Stimulated activated CD8-positive, alpha-beta memory T cell treated with anti-CD3 and anti-CD28 coated beads, Interleukin-12 subunit alpha, Interleukin-12 subunit beta, amount 100 ng/mL, for 24 hours (primary cell): Measurements from ENCODE around the gene GALNT2.

Source experiments
- DNase-seq: peaks from one replicate; pipeline ENCODE4 v3.0.0-alpha.2; 2020; ENCODE audit errors: extremely low read depth

The GALNT2 gene

DNA sequence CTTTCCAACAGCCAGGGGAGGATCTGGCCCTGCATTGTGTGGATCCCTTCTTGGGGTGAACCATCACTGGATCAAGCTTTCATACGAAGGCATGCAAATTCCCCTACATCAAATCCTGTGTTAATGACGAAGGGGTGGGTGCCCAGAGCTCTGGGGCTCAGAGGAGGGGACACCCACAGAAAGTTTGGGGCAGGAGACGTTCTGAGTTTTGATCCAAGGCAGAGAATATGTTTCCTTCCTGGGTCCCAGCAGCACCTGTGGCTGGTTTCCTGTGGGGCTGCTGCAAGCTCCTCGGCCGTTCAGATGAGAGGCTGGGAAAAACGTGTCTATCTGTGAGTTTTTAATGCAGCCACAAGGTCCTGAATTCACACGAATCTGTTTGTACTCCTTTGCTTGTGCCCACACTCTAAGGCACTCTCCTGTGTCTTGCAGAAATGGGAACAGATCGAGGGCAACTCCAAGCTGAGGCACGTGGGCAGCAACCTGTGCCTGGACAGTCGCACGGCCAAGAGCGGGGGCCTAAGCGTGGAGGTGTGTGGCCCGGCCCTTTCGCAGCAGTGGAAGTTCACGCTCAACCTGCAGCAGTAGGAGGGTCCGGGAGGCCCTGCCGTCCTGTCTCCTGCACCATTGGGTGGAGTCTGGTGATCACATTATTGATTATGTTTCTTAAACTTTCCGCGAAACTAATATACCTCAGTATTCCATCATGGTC, 212.0 kb downstream of the GALNT2 start:
- no peak for DNase-seq

DNA sequence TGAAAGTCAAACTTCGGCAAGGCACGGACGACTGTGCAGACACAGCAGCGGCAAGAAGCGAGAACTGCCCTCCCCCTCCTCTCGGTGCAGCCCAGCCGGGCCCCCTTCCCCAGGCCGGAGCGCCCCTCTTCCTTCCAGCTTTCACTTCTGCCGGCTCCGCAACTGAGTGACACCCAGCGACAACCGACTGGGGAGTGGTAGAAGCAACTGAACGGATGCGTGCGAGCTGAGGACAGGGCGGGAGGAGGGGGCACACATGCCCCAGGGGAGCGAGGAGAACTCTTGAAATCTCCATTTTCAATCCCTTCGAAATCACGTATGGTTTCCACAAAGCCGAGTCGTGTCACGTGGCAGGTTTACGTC, 212.5 kb downstream of the GALNT2 start:
- no peak for DNase-seq

DNA sequence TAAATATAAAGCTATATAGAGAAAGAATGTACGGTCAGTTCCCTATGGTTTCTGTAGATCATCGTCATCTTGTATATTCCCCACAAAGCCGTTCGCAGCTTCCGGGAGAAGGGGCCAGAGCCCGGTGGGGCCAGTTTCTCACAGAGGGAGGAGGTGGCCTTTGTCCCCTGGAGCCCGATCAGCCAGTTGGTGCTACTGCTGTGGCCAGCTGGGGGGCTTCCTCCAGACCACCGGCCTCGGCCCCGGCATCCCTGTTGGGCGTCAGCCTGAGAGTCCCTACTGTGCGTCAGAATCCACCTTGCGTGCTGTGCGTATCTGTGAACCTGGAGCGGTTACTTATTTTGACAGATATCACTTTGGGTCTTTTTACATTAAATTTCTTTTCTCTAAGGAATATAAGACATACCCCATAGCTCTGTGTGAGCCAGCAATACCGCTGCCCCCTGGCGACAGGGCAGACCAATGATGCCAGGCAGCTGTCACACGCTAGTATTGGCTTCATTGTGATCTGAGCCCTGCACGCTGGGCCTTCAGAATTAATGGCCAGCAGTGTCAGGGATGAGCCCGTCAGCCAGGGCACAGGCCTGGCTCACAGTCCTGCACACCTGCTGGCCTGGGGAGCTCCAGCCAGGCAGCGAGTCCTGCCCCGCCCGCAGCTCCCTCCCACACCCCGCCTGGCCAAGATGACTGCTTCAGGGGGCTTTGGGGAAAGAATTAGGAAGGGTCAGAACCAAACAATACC, 213.2 kb downstream of the GALNT2 start:
- DNase-seq: no peak

DNA sequence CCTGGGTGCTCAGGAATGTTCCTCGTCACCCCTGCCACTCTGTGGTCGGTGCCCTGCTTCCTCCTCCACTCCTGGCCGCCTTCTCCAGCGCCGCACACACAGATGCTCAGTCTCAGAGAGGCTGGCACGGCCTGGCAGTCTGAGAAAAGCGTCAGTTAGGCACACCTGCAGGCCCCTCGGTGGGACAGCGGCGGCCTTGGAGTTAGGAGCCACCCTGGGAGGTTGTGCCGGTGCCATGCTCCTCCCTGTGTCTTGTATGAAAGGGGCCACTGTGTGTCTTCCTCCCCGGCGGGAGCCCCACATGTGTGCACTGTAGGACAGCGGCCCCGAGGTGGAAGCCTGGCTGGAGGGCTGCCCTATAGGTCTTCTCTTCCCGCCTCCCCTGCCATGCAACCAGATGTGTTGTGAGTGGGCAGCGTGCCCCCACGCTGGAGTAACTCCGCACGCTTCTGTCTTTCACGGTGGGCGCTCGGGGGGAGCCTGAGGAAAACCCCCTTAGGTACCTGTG, 213.9 kb downstream of the GALNT2 start:
- DNase-seq: no peak

DNA sequence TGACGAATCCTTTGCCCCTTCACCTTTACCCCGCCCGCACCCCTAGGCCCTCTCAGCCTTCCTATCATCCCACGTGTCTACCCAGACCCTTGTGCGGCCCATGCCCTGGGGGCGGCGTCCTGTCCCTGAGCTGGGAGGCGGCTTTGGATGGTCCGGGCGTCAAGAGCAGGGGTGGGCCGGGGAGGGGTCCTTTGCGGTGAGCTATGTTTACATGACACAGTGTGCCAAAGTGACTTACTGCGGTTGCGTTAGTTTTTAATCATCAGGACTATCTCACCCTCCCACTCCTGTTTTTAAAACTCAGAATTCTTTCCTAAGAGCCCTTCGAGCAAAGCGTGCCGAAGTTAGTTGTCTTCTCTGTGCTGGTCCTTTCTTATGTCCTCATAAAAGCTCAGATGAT, 214.5 kb downstream of the GALNT2 start:
- no peak for DNase-seq

DNA sequence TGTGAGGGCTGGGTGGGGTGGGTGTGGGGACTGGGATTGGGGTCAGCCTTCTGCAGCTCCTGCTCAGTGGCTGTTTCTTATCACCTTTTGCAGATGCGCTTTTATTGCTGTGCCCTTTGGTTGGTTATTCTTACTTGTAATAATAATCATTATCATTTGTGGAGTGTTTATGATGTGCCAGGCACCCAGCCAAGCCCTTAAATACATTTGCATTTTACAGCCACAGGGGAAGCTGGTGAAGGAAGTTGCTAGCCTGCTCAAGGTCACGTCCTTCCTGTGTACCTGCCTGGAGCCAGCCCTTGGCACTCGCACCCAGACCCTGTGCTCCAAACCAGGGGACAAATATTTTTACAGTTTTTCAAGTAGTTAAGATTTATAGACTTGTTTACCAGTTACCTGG, 215.1 kb downstream of the GALNT2 start:
- DNase-seq: no peak

DNA sequence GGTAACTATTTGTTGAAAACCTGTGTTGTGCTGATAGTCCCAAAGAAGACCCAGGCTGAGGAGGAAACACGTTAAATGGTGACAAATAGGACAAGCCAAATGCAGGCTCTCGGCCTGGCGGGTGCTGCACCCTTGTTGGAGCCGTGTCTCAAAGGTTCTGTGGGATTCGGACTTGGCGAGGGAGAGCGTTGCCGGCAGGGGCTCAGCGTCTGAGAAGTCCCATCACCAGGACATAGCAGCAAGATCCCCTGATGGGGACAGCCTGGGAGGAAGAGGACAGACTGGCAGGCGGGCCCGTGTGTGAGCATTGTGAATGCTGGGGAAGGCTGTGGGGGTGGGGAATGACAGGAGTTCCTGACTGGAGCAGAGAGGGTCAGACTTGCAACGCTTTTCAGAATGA, 216.6 kb downstream of the GALNT2 start:
- DNase-seq: no peak

DNA sequence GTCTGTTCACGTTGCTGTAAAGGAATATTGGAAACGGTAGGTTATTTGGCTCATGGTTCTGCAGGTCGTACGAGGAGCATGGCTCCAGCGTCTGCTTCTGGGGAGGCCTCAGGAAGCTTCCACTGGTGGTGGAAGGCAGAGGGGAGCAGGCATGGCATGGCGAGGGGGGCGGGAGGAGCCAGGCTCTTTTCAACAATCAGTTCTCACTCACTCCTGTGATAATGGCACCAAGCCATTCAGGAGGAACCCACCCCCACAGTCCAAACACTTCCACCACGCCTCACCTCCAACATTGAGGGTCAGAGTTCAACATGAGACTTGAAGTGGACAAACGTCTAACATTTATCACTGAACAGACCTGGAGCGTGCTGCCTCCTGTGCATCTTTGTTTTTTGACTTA, 217.9 kb downstream of the GALNT2 start:
- DNase-seq: no peak

DNA sequence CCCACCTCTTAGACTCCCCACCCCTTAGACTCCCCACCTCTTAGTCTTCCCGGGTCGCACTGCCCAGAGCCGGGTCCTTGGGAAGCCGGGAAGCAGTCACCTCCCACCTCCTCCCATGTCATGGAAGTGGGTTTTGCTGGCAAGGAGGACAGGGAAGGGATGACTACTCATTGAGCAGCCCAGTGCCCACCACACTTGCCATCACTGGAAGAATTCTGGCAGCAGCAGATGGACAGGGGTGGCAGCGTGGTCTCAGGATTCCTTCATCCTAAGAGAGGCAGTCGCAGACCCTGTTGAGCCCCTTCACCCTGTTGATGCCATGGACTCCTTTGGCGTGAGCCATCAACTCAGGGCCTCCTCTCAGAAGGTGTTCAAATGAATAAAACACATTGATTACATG, 218.3 kb downstream of the GALNT2 start:
- DNase-seq: no peak

DNA sequence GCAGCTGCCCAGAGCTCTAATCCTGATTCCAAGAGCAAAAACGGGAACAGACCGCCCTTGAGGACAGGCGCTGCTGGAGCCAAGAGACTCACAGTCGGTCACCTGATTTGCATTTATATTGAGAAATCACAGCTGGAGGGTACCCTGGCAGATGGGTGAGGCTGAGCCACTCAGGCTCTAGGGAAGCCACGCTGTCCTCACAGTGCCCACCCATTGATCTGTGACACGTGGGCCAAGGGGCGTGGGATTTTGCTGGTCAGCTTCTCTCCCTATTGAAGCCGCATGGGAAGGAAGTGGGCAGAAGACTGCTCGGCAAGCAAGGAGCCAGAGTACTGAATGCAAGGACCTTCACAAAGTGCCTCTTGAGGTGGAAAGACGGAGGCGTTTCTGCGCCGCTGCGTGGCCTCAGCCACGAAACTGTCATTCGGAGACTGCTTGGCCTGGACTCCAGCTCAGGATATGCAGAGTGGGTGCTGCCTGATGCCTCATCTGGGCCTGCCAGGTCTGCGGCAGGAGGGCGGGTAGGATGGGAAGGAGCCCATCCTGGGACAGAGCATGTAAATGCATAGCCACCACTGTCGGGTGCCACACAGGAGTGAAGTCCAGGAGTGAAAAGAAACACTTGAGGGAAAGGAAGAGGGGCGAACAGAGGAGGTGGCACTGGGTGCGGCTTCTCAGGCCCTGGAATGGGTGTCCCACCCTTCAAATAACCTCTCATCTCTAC, 219.3 kb downstream of the GALNT2 start:
- DNase-seq: no peak

DNA sequence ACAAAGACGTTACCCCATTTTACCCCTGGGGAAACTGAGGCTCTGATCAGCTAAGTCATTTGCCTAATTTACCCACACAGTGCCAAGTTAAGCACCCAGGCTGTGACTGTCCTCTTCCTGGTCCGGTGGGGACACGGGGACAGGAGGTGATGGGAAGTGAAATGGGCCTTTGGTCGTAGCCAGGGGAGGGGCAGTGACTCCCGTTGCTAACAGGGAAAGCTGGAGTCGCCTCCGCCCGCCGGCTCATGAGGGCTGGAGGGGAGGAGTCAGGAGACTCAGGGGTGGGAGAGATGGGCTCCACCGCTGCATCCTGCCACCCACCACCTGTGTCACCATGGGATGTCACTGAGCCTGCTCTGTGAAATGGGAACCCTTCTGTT, 219.8 kb downstream of the GALNT2 start:
- no peak for DNase-seq

DNA sequence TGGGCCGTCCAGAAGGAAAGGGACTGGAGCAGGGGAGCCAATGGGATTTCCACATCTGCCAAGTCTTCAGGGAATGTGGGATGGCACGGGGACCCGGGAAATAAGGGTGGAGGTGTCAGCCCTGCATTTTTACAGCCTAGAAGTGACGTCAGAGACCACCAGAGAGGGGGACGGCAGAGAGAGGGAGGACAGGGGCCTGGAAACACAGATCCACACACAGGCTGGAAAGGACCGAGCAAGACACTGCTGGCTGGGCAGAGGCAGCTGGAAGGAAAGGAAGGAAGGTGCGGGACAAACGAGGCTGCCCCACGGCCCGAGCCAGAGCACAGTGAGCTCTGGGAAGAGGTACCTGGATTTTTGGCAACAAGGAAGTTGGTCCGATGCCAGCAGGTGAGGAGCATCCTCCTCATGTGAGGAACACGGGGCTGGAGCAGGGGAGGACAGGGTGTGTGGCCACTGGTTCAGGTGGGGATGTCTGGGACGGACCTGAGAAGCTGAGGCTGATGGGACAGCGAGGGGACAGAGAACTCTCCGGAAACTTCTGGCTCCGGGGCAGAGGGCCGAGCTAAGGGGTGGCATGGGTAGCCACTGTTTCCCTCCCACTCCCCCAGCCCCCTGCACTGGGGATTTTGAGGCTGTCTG, 220.8 kb downstream of the GALNT2 start:
- DNase-seq: no peak

DNA sequence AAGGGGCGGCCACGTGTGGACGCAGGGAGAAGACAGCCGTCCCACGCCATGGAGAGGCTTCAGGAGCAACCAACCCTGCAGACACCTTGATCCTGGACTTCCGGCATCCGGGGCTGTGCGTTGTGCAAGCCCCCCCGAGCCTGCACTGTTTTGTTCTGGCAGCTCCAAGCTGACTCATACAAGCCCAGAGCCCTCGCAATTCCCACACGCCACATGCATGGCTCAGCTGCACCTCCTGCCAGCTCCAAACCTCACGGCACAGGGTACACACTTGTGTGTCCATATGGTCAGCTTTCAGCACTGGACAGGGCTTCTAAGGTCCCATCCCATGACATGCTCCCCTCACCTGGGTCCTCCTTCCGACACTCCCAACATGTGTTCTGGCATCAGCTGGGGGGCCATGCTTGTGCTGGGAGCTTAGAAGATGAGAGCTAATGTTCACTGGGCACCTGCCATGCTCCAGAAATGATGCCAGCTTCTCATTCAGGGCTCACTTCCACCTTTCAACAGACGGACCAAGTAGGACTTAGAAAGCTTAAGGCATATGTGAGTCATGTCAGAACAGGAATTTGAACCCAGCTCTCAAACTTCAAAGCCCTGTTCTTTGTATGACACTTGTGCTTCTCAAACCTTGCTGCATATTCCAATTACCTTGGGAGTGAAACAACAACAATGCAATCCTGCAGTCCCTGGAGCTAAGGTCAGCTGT, 221.8 kb downstream of the GALNT2 start:
- DNase-seq: no peak

DNA sequence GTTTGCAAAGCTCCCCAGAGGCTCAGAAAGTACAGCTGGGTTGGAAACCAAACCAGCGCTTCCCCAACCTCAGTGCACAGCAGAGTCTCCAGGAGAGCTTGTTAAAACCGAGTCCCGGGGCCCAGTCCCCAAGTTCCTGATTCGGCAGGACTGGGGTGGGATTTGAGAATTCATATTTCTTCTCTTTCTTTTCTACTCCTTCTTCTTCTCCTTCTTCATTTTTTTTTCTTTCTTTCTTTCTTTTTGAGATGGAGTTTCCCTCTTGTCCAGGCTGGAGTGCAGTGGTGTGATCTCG, 222.3 kb downstream of the GALNT2 start:
- no peak for DNase-seq

DNA sequence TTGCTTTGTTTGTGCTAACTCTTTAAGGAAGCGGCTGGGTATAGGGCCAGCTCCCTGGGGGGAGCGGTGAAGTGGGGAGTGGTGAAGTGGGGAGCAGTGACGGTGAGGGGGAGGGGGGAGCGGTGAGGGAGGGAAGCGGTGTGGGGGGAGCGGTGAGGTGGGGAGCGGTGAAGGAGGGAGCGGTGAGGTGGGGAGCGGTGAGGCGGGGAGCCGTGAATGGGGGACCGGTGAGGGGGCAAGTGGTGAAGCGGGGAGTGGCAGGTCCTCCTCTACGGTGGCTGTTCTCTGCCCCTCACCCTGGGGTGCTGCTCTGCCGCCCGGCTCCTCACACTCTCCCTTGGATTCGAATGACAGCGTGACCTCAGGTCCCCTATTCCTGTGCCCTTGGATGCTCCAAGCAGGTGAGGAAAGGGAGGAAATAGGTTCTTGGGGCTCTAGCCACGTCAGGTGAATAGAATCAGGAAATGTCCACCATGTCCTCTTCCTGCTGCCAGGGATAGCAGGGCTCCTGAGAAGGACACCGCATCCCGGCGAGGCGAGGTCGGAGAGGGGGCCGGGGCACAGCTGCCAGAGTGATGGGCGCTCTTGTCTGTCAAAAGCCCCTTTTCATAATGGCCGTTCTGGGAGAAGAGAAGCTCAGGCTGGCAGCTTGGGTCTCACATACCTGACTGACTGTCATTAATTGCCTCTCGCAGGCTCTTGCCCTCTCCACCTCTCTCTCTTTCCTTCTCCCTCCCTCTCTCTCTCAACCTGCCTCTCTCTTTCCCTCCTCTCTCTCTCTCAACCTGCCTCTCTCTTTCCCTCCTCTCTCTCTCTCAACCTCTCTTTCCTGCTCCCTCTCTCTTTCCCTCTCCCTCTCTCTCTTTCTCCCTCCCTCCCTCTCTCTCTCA, 224.9 kb downstream of the GALNT2 start:
- no peak for DNase-seq

DNA sequence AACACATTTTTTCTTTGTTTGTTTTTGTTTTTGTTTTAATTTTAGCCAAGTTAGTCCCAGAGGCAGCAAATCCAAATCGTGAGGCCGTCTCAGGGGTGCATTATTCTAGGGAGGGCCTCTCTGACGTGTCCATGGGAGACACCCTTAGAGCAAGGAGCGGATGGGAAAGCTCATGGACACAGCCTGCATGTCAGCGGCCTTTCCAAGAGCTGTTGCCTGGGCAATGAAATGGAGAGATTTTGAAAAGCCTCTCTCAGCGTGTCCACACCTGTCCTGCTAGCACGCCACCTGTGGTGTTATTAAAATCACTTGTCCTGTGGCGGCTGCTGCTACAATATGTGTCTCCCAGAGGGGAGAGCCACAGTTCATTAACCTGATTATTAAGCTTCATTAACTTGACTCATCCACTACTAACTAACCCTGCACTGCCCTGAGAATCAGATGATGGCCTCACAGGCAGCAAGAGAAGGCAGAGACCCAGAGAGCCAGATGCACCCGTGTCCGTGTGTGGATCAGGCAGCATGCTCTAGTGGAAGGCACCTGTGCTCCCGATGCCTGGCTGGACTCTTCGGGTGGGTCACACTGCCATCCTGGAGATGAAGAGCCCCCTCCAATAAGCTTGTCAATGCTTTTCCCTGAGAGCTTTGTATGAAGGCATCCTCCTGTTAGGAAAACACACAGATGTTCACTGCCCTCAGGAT, 225.8 kb downstream of the GALNT2 start:
- DNase-seq: no peak

DNA sequence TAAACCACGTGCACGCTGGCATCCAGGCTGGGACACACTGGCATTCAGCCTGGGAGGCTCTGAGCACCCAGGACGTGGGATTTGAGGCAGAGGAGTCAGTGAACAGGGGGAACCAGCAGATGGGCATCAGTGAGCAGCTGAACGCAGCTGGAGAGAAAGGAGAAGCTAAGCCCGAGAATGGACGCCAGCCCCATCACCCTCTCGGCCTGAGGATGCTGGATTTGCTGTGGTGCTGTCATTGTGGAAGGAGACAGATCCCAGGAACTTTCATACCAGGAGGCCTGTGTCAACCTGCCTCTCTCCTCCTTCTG, 226.3 kb downstream of the GALNT2 start:
- DNase-seq: no peak

DNA sequence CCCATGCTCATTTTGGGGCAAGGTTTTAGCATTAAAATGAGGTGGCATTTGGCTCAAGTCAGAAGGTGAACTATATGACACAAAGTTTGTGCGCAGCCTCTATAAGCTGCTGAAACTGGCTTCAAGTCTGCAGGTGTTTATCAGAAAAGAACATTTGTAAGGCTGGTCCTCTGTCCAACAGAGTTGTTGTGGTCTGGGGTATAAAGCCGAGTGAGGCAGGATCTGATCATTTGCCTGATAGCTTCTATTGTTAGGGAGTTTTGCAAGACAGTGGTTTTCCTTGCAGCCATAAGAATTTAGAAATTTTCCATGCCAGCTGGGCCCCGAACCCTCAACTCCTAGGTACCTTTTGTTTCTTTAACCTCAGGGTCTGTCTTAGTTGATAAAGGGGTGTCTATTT, 228.3 kb downstream of the GALNT2 start:
- DNase-seq: no peak

DNA sequence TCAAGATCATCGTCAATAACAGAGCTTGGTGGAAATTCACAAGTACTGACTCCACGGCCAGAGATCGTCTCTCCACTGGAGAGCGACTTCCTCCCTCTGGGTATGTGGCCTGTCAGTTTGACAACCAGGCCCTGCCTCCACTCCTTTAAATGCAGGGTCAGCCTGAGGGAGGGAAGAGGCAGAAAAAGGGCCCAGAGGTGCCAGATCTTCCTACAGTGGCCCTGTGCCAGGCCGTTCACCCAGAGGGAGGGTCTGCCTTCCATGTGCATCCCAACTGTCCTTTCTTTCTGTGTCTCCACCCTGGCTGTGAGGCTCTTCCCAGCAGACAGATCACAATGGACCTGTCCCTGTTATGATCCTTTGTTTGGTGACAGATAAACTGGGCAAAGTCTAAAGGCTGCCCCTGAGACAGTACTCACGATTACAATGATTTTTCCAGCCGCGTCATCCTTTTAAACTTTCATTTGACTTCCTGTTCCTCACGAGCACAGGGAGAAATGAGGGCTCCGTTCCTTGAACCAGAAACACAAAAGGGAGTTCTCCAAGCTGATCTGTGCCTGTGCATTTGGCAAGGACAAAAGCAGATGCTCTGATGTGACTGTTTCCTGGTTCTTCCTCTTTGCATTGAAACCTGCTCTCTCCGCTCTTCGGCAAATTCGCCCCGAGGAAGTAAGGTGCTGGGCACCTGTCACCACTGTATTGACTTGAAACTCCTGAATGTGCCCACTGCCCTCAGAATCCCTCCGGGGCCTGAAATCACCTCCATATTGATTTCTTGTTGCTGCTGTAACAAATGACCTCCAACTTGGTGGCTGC, 232.4 kb downstream of the GALNT2 start:
- no peak for DNase-seq
